Liver (tissue), 3 donors: ENCODE results near the gene ZNF799.

Experiments
- EGR1 ChIP-seq, 2 donors: IDR thresholded peaks; 2 replicates each; pipeline ENCODE4 v1.6.1; 2016 to 2018; ENCODE audit warnings: antibody characterized with exemption in 2 of 2, low read depth in 2 of 2
- TF ChIP-seq, protein P1 (sequence below): fragments of 150-350 bp; IDR thresholded peaks from 2 replicates; pipeline ENCODE4 v1.5.1; 2017; ENCODE audit warnings: improper control_type of control experiment, low read depth, low read length; ENCODE audit not compliant: missing input control
- donor health status: healthy.
- donor health status: healthy.

DNA sequence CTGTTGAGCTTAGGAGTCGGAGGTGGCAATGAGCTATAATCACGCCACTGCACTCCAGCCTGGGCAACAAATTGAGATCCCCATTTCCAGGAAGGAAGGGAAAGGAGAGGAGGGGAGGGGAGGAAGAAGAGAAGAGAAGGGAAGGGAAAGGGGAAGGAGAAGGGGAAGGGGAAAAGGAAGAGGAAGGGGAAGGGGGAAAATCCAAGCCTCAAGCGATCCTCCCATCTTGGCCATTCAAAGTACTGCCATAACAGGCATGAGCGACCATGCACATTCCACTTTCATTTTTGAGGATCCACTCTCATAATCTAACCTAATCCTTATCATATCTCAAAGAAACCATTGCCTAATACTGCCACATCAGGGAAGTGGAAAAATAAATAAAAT lies 24.8 kb upstream of the ZNF799 start:
- TF ChIP-seq EGR1 (IDR thresholded peaks at IDR 0.05; ENCODE audit: low read depth in 2 of 2), result no peak
- TF ChIP-seq, protein P1, sequence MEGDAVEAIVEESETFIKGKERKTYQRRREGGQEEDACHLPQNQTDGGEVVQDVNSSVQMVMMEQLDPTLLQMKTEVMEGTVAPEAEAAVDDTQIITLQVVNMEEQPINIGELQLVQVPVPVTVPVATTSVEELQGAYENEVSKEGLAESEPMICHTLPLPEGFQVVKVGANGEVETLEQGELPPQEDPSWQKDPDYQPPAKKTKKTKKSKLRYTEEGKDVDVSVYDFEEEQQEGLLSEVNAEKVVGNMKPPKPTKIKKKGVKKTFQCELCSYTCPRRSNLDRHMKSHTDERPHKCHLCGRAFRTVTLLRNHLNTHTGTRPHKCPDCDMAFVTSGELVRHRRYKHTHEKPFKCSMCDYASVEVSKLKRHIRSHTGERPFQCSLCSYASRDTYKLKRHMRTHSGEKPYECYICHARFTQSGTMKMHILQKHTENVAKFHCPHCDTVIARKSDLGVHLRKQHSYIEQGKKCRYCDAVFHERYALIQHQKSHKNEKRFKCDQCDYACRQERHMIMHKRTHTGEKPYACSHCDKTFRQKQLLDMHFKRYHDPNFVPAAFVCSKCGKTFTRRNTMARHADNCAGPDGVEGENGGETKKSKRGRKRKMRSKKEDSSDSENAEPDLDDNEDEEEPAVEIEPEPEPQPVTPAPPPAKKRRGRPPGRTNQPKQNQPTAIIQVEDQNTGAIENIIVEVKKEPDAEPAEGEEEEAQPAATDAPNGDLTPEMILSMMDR, result no peak
